HepG2 (cell line): Measurements from ENCODE around the gene C20orf202. TPM values are rescaled to one million over a fixed set of nuclear protein-coding genes. Genes with fewer than 3 reads are reported as not detected.

Experiments
- ARNT ChIP-seq: fragments of 450-650 bp; IDR thresholded peaks from 2 replicates; pipeline ENCODE4 v1.6.1; 2017
- ATF7 ChIP-seq, 2 experiments: fragments of 450-650 bp in 1 of 2; sonication (generic) in 1 of 2; formaldehyde crosslinking in 1 of 2; IDR thresholded peaks; 2 replicates each; pipeline versions ENCODE4 v1.4.0 to v1.6.1; 2016 to 2020; ENCODE audit warnings: antibody characterized with exemption in 1 of 2, mild to moderate bottlenecking in 1 of 2, missing genetic modification reagents in 1 of 2
- BRD4 ChIP-seq: sonication (generic); formaldehyde crosslinking; IDR thresholded peaks from 2 replicates; pipeline ENCODE4 v1.4.0; 2020; ENCODE audit warnings: missing genetic modification reagents
- CC2D1A ChIP-seq: sonication (generic); formaldehyde crosslinking; IDR thresholded peaks from 2 replicates; pipeline ENCODE4 v1.8.1; 2023; ENCODE audit warnings: mild to moderate bottlenecking, missing genetic modification reagents
- CENPT ChIP-seq: sonication (generic); formaldehyde crosslinking; IDR thresholded peaks from 2 replicates; pipeline ENCODE4 v1.8.0; 2022; ENCODE audit warnings: low read depth, mild to moderate bottlenecking, moderate library complexity, missing genetic modification reagents
- ETV5 ChIP-seq: IDR thresholded peaks from 2 replicates; pipeline ENCODE4 v1.6.1; 2018; ENCODE audit warnings: missing biosample characterization, missing genetic modification reagents, inconsistent platforms, borderline replicate concordance
- FOXK1 ChIP-seq: sonication (generic); formaldehyde crosslinking; IDR thresholded peaks from 2 replicates; pipeline ENCODE4 v1.4.0; 2020; ENCODE audit warnings: low read depth, missing genetic modification reagents, borderline replicate concordance
- GABPA ChIP-seq, 2 experiments: IDR thresholded peaks; 2 replicates each; pipeline ENCODE4 v1.6.1; 2011 to 2016; ENCODE audit warnings: low read depth in 2 of 2, low read length in 1 of 2, missing biosample characterization in 1 of 2, missing genetic modification characterization in 1 of 2
- HMG20B ChIP-seq: conservative IDR thresholded peaks from 2 replicates; pipeline ENCODE4 v1.6.1; 2016; ENCODE audit warnings: missing genetic modification reagents, missing compliant biosample characterization
- KLF9 ChIP-seq: IDR thresholded peaks from 2 replicates; pipeline ENCODE4 v1.6.1; 2016; ENCODE audit warnings: low read depth
- POGZ ChIP-seq: sonication (generic); formaldehyde crosslinking; IDR thresholded peaks from 2 replicates; pipeline ENCODE4 v1.4.0; 2020; ENCODE audit warnings: mild to moderate bottlenecking, missing genetic modification reagents
- POLR2AphosphoS2 ChIP-seq: IDR thresholded peaks from 2 replicates; pipeline ENCODE4 v1.6.1; 2011; ENCODE audit warnings: low read depth, low read length, improper control_type of control experiment
- REPIN1 ChIP-seq: sonication (generic); formaldehyde crosslinking; IDR thresholded peaks from 2 replicates; pipeline ENCODE4 v1.8.0; 2022; ENCODE audit warnings: missing genetic modification reagents, low read depth, mild to moderate bottlenecking, borderline replicate concordance
- RFX5 ChIP-seq: IDR thresholded peaks from 2 replicates; pipeline ENCODE4 v1.6.1; 2011; ENCODE audit warnings: low read depth, low read length, improper control_type of control experiment
- TCF7 ChIP-seq: sonication (generic); IDR thresholded peaks from 2 replicates; pipeline ENCODE4 v1.6.1; 2016; ENCODE audit warnings: antibody characterized with exemption, low read depth
- TSC22D2 ChIP-seq: sonication (generic); formaldehyde crosslinking; IDR thresholded peaks from 2 replicates; pipeline ENCODE4 v1.5.1; 2020; ENCODE audit warnings: missing genetic modification reagents, mild to moderate bottlenecking, borderline replicate concordance
- ZNF138 ChIP-seq: sonication (generic); formaldehyde crosslinking; IDR thresholded peaks from 2 replicates; pipeline ENCODE4 v1.5.0; 2020; ENCODE audit warnings: mild to moderate bottlenecking, low read depth, missing genetic modification reagents
- ZNF331 ChIP-seq: sonication (generic); formaldehyde crosslinking; IDR thresholded peaks from 2 replicates; pipeline ENCODE4 v1.4.0; 2020; ENCODE audit warnings: missing genetic modification reagents
- ZNF720 ChIP-seq: sonication (generic); formaldehyde crosslinking; IDR thresholded peaks from 2 replicates; pipeline ENCODE4 v1.4.0; 2020; ENCODE audit warnings: missing genetic modification reagents
- ZNF792 ChIP-seq: IDR thresholded peaks from 2 replicates; pipeline ENCODE4 v1.6.1; 2016
- ZSCAN25 ChIP-seq: sonication (generic); formaldehyde crosslinking; IDR thresholded peaks from 2 replicates; pipeline ENCODE4 v1.8.0; 2022; ENCODE audit warnings: mild to moderate bottlenecking, missing genetic modification reagents
- polyA plus RNA-seq, 8 experiments: library from polyadenylated mRNA; depleted of rRNA in 3 of 8; stranded (reverse) in 7 of 8; unstranded in 1 of 8; fragments of >200 nt; fragmentation: Illumina TruSeq in 4 of 8; extraction: Trizol in 4 of 8; gene quantifications; 2 replicates each; pipeline versions ENCODE4 v1.2.1 to v1.2.3, GENCODE V29; 2011 to 2016; ENCODE audit warnings: low read depth in 4 of 8, missing spikeins in 1 of 8, mixed read lengths in 1 of 8; ENCODE audit not compliant: insufficient read depth in 1 of 8
- total RNA-seq, 5 experiments: library from RNA; depleted of rRNA; stranded (reverse); fragments of >200 nt; fragmentation: Illumina TruSeq; extraction: Trizol; gene quantifications; 2 replicates each; pipeline ENCODE4 v1.2.3, GENCODE V29; 2016; ENCODE audit warnings: low read depth in 1 of 5
- TF ChIP-seq, protein P1 (sequence below): sonication (generic); formaldehyde crosslinking; IDR thresholded peaks from 2 replicates; pipeline ENCODE4 v1.4.0; 2020; ENCODE audit warnings: missing genetic modification reagents
- TF ChIP-seq, protein P2 (sequence below): sonication (generic); formaldehyde crosslinking; IDR thresholded peaks from 2 replicates; pipeline ENCODE4 v1.5.0; 2020; ENCODE audit warnings: mild to moderate bottlenecking, missing genetic modification reagents
- TF ChIP-seq, protein P3 (sequence below): sonication (generic); formaldehyde crosslinking; IDR thresholded peaks from 2 replicates; pipeline ENCODE4 v1.4.0; 2020; ENCODE audit warnings: mild to moderate bottlenecking, missing genetic modification reagents
- TF ChIP-seq, protein P4 (sequence below): fragments of 450-650 bp; IDR thresholded peaks from 2 replicates; pipeline ENCODE4 v1.6.1; 2017
- TF ChIP-seq, protein P5 (sequence below): IDR thresholded peaks from 2 replicates; pipeline ENCODE4 v1.6.1; 2012; ENCODE audit warnings: inconsistent platforms
- TF ChIP-seq, protein P6 (sequence below): sonication (generic); formaldehyde crosslinking; IDR thresholded peaks from 2 replicates; pipeline ENCODE4 v1.4.0; 2020; ENCODE audit warnings: mild to moderate bottlenecking, missing genetic modification reagents

C20orf202 gene
- total and polyA plus RNA-seq, 2 of the 13 experiments (the other 11 are each of a cell fraction or from before 2014, with no cell fraction given), result 0.20 to 1.2 TPM

DNA sequence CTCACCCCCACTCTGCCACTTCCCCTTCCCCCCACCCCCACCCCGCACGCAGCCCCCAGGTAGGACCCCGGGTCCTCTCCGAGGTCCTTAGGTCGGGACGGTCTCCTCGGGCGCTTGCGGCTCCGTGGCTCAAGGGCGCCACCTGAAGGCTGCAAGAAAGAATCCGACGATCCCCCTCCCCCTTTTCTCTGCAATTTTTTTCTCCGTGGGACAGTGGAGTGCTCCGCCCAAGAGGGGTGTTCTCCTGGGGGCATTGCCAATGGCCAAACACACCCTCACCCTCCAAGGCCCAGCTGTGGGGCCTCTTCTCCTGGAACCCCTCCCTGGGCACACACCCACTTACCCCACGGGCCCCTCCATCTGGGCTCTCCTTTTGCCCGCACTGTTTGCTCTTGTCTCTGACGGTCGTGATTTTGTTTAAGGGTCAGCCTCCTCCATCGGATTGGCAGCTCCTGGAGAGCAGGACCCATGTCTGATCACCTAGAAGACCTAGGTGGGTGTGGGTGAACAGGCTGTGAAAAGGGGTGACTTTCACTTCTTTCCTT is 17.4 kb upstream of the C20orf202 start (continued):
- TF ChIP-seq BRD4 (no peak), ATF7 (IDR thresholded peaks at IDR 0.05) (no peak), ATF7 (CRISPR knock-in tag; IDR thresholded peaks at IDR 0.05) (no peak), CENPT (CRISPR knock-in tag) (no peak), ZNF138 (CRISPR knock-in tag) (no peak), RFX5 (no peak), TSC22D2 (CRISPR knock-in tag) (peak; percentile 52; the same call in 1 of the 2 replicates), ZNF331 (CRISPR knock-in tag) (no peak; the same call in 1 of the 2 replicates), ZNF792 (CRISPR knock-in tag) (no peak), ETV5 (CRISPR knock-in tag) (0 out of 2 replicates have a peak, but pooled peaks have one; percentile 16), FOXK1 (CRISPR knock-in tag) (no peak), ARNT (no peak), POLR2AphosphoS2 (no peak), ZSCAN25 (CRISPR knock-in tag) (peak; percentile 90), POGZ (0 out of 2 replicates have a peak, but pooled peaks have one; percentile 38), REPIN1 (CRISPR knock-in tag) (no peak), HMG20B (CRISPR knock-in tag) (peak; percentile 34; the same call in 1 of the 2 replicates), KLF9 (no peak), TCF7 (no peak), GABPA (IDR thresholded peaks at IDR 0.05; ENCODE audit: low read depth, low read length) (no peak), GABPA (CRISPR knock-in tag; IDR thresholded peaks at IDR 0.05; ENCODE audit: low read depth) (0 out of 2 replicates have a peak, but pooled peaks have one; percentile 14), CC2D1A (CRISPR knock-in tag) (no peak), ZNF720 (CRISPR knock-in tag) (0 out of 2 replicates have a peak, but pooled peaks have one; percentile 35)
- TF ChIP-seq, protein P1, sequence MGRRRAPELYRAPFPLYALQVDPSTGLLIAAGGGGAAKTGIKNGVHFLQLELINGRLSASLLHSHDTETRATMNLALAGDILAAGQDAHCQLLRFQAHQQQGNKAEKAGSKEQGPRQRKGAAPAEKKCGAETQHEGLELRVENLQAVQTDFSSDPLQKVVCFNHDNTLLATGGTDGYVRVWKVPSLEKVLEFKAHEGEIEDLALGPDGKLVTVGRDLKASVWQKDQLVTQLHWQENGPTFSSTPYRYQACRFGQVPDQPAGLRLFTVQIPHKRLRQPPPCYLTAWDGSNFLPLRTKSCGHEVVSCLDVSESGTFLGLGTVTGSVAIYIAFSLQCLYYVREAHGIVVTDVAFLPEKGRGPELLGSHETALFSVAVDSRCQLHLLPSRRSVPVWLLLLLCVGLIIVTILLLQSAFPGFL (CRISPR knock-in tag), result no peak
- TF ChIP-seq, protein P2, sequence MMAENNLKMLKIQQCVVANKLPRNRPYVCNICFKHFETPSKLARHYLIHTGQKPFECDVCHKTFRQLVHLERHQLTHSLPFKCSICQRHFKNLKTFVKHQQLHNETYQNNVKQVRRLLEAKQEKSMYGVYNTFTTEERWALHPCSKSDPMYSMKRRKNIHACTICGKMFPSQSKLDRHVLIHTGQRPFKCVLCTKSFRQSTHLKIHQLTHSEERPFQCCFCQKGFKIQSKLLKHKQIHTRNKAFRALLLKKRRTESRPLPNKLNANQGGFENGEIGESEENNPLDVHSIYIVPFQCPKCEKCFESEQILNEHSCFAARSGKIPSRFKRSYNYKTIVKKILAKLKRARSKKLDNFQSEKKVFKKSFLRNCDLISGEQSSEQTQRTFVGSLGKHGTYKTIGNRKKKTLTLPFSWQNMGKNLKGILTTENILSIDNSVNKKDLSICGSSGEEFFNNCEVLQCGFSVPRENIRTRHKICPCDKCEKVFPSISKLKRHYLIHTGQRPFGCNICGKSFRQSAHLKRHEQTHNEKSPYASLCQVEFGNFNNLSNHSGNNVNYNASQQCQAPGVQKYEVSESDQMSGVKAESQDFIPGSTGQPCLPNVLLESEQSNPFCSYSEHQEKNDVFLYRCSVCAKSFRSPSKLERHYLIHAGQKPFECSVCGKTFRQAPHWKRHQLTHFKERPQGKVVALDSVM, result no peak
- TF ChIP-seq, protein P3, sequence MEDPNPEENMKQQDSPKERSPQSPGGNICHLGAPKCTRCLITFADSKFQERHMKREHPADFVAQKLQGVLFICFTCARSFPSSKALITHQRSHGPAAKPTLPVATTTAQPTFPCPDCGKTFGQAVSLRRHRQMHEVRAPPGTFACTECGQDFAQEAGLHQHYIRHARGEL (CRISPR knock-in tag), result 0 out of 2 replicates have a peak, but pooled peaks have one; percentile 44
- TF ChIP-seq, protein P4, sequence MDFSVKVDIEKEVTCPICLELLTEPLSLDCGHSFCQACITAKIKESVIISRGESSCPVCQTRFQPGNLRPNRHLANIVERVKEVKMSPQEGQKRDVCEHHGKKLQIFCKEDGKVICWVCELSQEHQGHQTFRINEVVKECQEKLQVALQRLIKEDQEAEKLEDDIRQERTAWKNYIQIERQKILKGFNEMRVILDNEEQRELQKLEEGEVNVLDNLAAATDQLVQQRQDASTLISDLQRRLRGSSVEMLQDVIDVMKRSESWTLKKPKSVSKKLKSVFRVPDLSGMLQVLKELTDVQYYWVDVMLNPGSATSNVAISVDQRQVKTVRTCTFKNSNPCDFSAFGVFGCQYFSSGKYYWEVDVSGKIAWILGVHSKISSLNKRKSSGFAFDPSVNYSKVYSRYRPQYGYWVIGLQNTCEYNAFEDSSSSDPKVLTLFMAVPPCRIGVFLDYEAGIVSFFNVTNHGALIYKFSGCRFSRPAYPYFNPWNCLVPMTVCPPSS, result no peak
- TF ChIP-seq, protein P5, sequence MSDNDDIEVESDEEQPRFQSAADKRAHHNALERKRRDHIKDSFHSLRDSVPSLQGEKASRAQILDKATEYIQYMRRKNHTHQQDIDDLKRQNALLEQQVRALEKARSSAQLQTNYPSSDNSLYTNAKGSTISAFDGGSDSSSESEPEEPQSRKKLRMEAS, result peak; percentile 6; the same call in 1 of the 2 replicates
- TF ChIP-seq, protein P6, sequence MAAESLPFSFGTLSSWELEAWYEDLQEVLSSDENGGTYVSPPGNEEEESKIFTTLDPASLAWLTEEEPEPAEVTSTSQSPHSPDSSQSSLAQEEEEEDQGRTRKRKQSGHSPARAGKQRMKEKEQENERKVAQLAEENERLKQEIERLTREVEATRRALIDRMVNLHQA (CRISPR knock-in tag), result no peak
